ENCODE data around the gene SFRP5.

- TF ChIP-seq CTCF (IDR thresholded peaks at IDR 0.05 in 8 of 11, conservative IDR thresholded peaks at IDR 0.05 in 3 of 11) (no peak), POLR2A (IDR thresholded peaks at IDR 0.05) (no peak)
Observed at GRCh38 chr10:97785731-97786130, 13.9 kb upstream of the SFRP5 start.

All from spleen (tissue), 7 donors.